ENCODE measurements around the gene DNAH3.
"Not testable (repeated sequence)": the region's sequence is repeated elsewhere in the genome, so short reads cannot be mapped to it uniquely, and the experiment has no call there.

DNAH3 gene

GRCh38 chr16:21150375-21151001 lies at the start of gene DNAH3:
TSS of gene DNAH3 (minus strand) at chr16:21150846. CDS start at chr16:21150319, 527 bp downstream.
- DNase-seq (ENCODE audit: low spot score), result no peak

- no peak for DNase-seq (ENCODE audit: low spot score)
Measured at GRCh38 chr16:21199607-21200218, 49.1 kb upstream of the DNAH3 start.

GRCh38 chr16:21197621-21198020 lies 47.0 kb upstream of the DNAH3 start:
- DNase-seq (ENCODE audit: low spot score), result no peak

GRCh38 chr16:21197112-21197511 lies 46.5 kb upstream of the DNAH3 start:
- DNase-seq (ENCODE audit: low spot score), result no peak

GRCh38 chr16:21195330-21195729 lies 44.7 kb upstream of the DNAH3 start:
- DNase-seq (ENCODE audit: low spot score), result not testable (repeated sequence)

- DNase-seq (ENCODE audit: low spot score), result no peak
Measured at GRCh38 chr16:21194771-21195301, 44.2 kb upstream of the DNAH3 start.

- DNase-seq (ENCODE audit: low spot score), result no peak
Measured at GRCh38 chr16:21192991-21193390, 42.3 kb upstream of the DNAH3 start.

- DNase-seq (ENCODE audit: low spot score), result no peak
Measured at GRCh38 chr16:21190599-21190998, 40.0 kb upstream of the DNAH3 start.

GRCh38 chr16:21190013-21190412 lies 39.4 kb upstream of the DNAH3 start:
- no peak for DNase-seq (ENCODE audit: low spot score)

GRCh38 chr16:21189311-21189710 lies 38.7 kb upstream of the DNAH3 start:
- no peak for DNase-seq (ENCODE audit: low spot score)

GRCh38 chr16:21186326-21186691 lies 35.7 kb upstream of the DNAH3 start:
- no peak for DNase-seq (ENCODE audit: low spot score)

- no peak for DNase-seq (ENCODE audit: low spot score)
Measured at GRCh38 chr16:21185659-21186325, 35.1 kb upstream of the DNAH3 start.

GRCh38 chr16:21184834-21185233 lies 34.2 kb upstream of the DNAH3 start:
- DNase-seq (ENCODE audit: low spot score), result no peak

- DNase-seq (ENCODE audit: low spot score), result no peak
Measured at GRCh38 chr16:21183995-21184394, 33.3 kb upstream of the DNAH3 start.

GRCh38 chr16:21179983-21180365 lies 29.3 kb upstream of the DNAH3 start:
- DNase-seq (ENCODE audit: low spot score), result no peak

GRCh38 chr16:21179126-21179982 lies 28.7 kb upstream of the DNAH3 start:
- no peak for DNase-seq (ENCODE audit: low spot score)

- DNase-seq (ENCODE audit: low spot score), result no peak
Measured at GRCh38 chr16:21175397-21175796, 24.8 kb upstream of the DNAH3 start.

GRCh38 chr16:21172650-21173049 lies 22.0 kb upstream of the DNAH3 start:
- DNase-seq (ENCODE audit: low spot score), result no peak

- not testable (repeated sequence) for DNase-seq (ENCODE audit: low spot score)
Measured at GRCh38 chr16:21170116-21170515, 19.5 kb upstream of the DNAH3 start.

GRCh38 chr16:21169249-21169981 lies 18.8 kb upstream of the DNAH3 start:
- DNase-seq (ENCODE audit: low spot score), result no peak

GRCh38 chr16:21167929-21168602 lies 17.4 kb upstream of the DNAH3 start:
- no peak for DNase-seq (ENCODE audit: low spot score)
